ENCODE measurements around the gene BPGM. TPM values are rescaled to one million over a fixed set of nuclear protein-coding genes. Genes with fewer than 3 reads are reported as not detected.

The BPGM gene
- total RNA-seq, 2 donors from 2014 or later: 18.3 to 18.7 TPM

- peak overlapping the region in 1 of 2 donors; percentile 48 for H3K27ac ChIP-seq
- H3K27me3 ChIP-seq (replicated peaks; ENCODE audit: insufficient read depth): no peaks in the 10 kb centered on the region
- H3K36me3 ChIP-seq: no peaks in the 10 kb centered on the region
- H3K4me3 ChIP-seq: no peak overlapping the region
- intact Hi-C loops (cut with DNase I): loop anchor here (2.0 to 10.0 kb wide), 3 partner anchors 51 to 173 kb away; no protein-coding TSS in a partner anchor
- no peaks in the 10 kb centered on the region for H3K4me1 ChIP-seq (replicated peaks)
- DNase-seq (ENCODE audit: low spot score): peak; percentile 64
- WGBS: 23% methylated on average over 14 of the region's 14 CpGs
- H3K9me3 ChIP-seq: no peaks in the 10 kb centered on the region
- TF ChIP-seq POLR2AphosphoS5 (IDR thresholded peaks at IDR 0.05) (no peak), CTCF (IDR thresholded peaks at IDR 0.05) (peak; percentile 75 to 88 (median 84)), POLR2A (IDR thresholded peaks at IDR 0.05) (no peak)
Measured at GRCh38 chr7:134605978-134606923, 40.4 kb upstream of the BPGM start.

GRCh38 chr7:134611611-134612151, 35.0 kb upstream of the BPGM start:
- Histone ChIP-seq H3K4me1 (replicated peaks) (no peaks in the 10 kb centered on the region), H3K4me3 (no peak overlapping the region), H3K27me3 (replicated peaks; ENCODE audit: insufficient read depth) (no peaks in the 10 kb centered on the region), H3K9me3 (no peaks in the 10 kb centered on the region), H3K36me3 (no peaks in the 10 kb centered on the region), H3K27ac (no peak overlapping the region)
- WGBS: 92% methylated on average over 6 of the region's 6 CpGs
- intact Hi-C loops (cut with DNase I): no loop called here
- TF ChIP-seq POLR2AphosphoS5 (IDR thresholded peaks at IDR 0.05) (no peak), POLR2A (IDR thresholded peaks at IDR 0.05) (no peak), CTCF (IDR thresholded peaks at IDR 0.05) (no peak)
- DNase-seq (ENCODE audit: low spot score): no peak

GRCh38 chr7:134612197-134612596, 34.5 kb upstream of the BPGM start:
- no peak overlapping the region for H3K27ac ChIP-seq
- H3K9me3 ChIP-seq: no peaks in the 10 kb centered on the region
- no peak for DNase-seq (ENCODE audit: low spot score)
- H3K36me3 ChIP-seq: no peaks in the 10 kb centered on the region
- WGBS: 93% methylated on average over 2 of the region's 2 CpGs
- no peaks in the 10 kb centered on the region for H3K27me3 ChIP-seq (replicated peaks; ENCODE audit: insufficient read depth)
- no peaks in the 10 kb centered on the region for H3K4me1 ChIP-seq (replicated peaks)
- TF ChIP-seq CTCF (IDR thresholded peaks at IDR 0.05): no peak
- TF ChIP-seq POLR2AphosphoS5 (IDR thresholded peaks at IDR 0.05): no peak
- intact Hi-C loops (cut with DNase I): no loop called here
- no peak overlapping the region for H3K4me3 ChIP-seq

- DNase-seq (ENCODE audit: low spot score): no peak
- intact Hi-C loops (cut with DNase I): no loop called here
- TF ChIP-seq CTCF (IDR thresholded peaks at IDR 0.05) (no peak), POLR2AphosphoS5 (IDR thresholded peaks at IDR 0.05) (peak; percentile 36)
- 11% methylated on average over 3 of the region's 3 CpGs for WGBS
- Histone ChIP-seq H3K4me3 (no peak overlapping the region), H3K27me3 (replicated peaks; ENCODE audit: insufficient read depth) (no peaks in the 10 kb centered on the region), H3K36me3 (no peaks in the 10 kb centered on the region), H3K4me1 (replicated peaks) (no peaks in the 10 kb centered on the region), H3K9me3 (no peaks in the 10 kb centered on the region), H3K27ac (no peak overlapping the region)
Measured at GRCh38 chr7:134613623-134614347, 32.9 kb upstream of the BPGM start.
